Prostate gland (tissue), 2 donors: ENCODE results near the gene RBM19. TPM values are rescaled to one million over a fixed set of nuclear protein-coding genes. Genes with fewer than 3 reads are reported as not detected.

Experiments used
- DNase-seq: peaks from one replicate; pipeline ENCODE4 v3.0.0-alpha.2; 2019; ENCODE audit warnings: low spot score
- H3K27ac ChIP-seq, 2 donors: fragments of 200-600 bp; sonication (generic); 2 replicates each; pipeline ENCODE4 v1.5.1; 2017 to 2019
- H3K27me3 ChIP-seq: fragments of 200-600 bp; sonication (generic); replicated peaks from 2 replicates; pipeline ENCODE4 v1.5.1; 2019; ENCODE audit not compliant: insufficient read depth
- H3K36me3 ChIP-seq, 2 donors: fragments of 200-600 bp; sonication (generic); 1 replicate in 1 of 2; 2 replicates in 1 of 2; pipeline versions ENCODE4 v1.5.1 to v1.8.1; 2017 to 2019
- H3K4me1 ChIP-seq: fragments of 200-600 bp; sonication (generic); replicated peaks from 2 replicates; pipeline ENCODE4 v1.5.1; 2019
- H3K4me3 ChIP-seq, 2 donors: fragments of 200-600 bp; sonication (generic); 2 replicates each; pipeline ENCODE4 v1.5.1; 2017 to 2019
- H3K9me3 ChIP-seq: fragments of 200-600 bp; sonication (generic); 2 replicates; pipeline ENCODE4 v1.5.1; 2017
- POLR2A ChIP-seq: fragments of 450-650 bp; IDR thresholded peaks from one replicate; pipeline ENCODE4 v1.6.1; 2016; ENCODE audit warnings: antibody characterized with exemption, mild to moderate bottlenecking
- POLR2AphosphoS5 ChIP-seq: sonication (generic); formaldehyde crosslinking; IDR thresholded peaks from one replicate; pipeline ENCODE4 v1.6.1; 2017; ENCODE audit warnings: antibody characterized with exemption
- WGBS: methylation state at CpG from one replicate; pipeline ENCODE4 v1.1.5; 2018; 5-methylcytosine and 5-hydroxymethylcytosine counted together
- intact Hi-C: fragments of 100-400 bp; cut with DNase I; formaldehyde crosslinking; loops from one replicate; pipeline ENCODE4 v1.14.2; 2022
- total RNA-seq, 2 donors: library from RNA; depleted of rRNA; stranded (reverse); fragments of >200 nt; gene quantifications; one replicate each; pipeline ENCODE4 v1.1.0, GENCODE V29; 2016
- TF ChIP-seq, protein P1 (sequence below), 4 experiments: fragments of 200-600 bp in 2 of 4; fragments of 450-650 bp in 2 of 4; sonication (generic) in 2 of 4; IDR thresholded peaks; 1 replicate in 3 of 4; 2 replicates in 1 of 4; pipeline ENCODE4 v1.5.1; 2016 to 2019; ENCODE audit warnings: antibody characterized with exemption in 4 of 4, mild to moderate bottlenecking in 2 of 4, moderate library complexity in 2 of 4

RBM19 gene
- total RNA-seq, 2 donors from 2014 or later: 27.2 to 49.9 TPM

GRCh38 chr12:113823016-113823415 is 143.1 kb downstream of the RBM19 start:
- H3K4me1 ChIP-seq: no peaks in the 10 kb centered on the region
- H3K27me3 ChIP-seq: no peaks in the 10 kb centered on the region
- intact Hi-C loops: no loop called here
- no peak for DNase-seq
- no peaks in the 10 kb centered on the region for H3K9me3 ChIP-seq
- 74% methylated on average over 16 of the region's 16 CpGs for WGBS
- TF ChIP-seq, protein P1, sequence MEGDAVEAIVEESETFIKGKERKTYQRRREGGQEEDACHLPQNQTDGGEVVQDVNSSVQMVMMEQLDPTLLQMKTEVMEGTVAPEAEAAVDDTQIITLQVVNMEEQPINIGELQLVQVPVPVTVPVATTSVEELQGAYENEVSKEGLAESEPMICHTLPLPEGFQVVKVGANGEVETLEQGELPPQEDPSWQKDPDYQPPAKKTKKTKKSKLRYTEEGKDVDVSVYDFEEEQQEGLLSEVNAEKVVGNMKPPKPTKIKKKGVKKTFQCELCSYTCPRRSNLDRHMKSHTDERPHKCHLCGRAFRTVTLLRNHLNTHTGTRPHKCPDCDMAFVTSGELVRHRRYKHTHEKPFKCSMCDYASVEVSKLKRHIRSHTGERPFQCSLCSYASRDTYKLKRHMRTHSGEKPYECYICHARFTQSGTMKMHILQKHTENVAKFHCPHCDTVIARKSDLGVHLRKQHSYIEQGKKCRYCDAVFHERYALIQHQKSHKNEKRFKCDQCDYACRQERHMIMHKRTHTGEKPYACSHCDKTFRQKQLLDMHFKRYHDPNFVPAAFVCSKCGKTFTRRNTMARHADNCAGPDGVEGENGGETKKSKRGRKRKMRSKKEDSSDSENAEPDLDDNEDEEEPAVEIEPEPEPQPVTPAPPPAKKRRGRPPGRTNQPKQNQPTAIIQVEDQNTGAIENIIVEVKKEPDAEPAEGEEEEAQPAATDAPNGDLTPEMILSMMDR (IDR thresholded peaks at IDR 0.05): no peak
- TF ChIP-seq POLR2AphosphoS5 (no peak), POLR2A (no peak)
- no peak overlapping the region for H3K27ac ChIP-seq
- no peak overlapping the region for H3K4me3 ChIP-seq
- no peaks in the 10 kb centered on the region for H3K36me3 ChIP-seq

- H3K4me1 ChIP-seq: no peaks in the 10 kb centered on the region
- H3K9me3 ChIP-seq: no peaks in the 10 kb centered on the region
- no peak overlapping the region for H3K4me3 ChIP-seq
- no peaks in the 10 kb centered on the region for H3K27me3 ChIP-seq
- WGBS: 98% methylated on average over 8 of the region's 8 CpGs
- H3K27ac ChIP-seq: no peak overlapping the region
- intact Hi-C loops: no loop called here
- TF ChIP-seq, protein P1 (IDR thresholded peaks at IDR 0.05): no peak
- TF ChIP-seq POLR2A: no peak
- TF ChIP-seq POLR2AphosphoS5: no peak
- no peaks in the 10 kb centered on the region for H3K36me3 ChIP-seq
- no peak for DNase-seq
Measured at GRCh38 chr12:113820842-113821241, 145.3 kb downstream of the RBM19 start.

- intact Hi-C loops: no loop called here
- no peaks in the 10 kb centered on the region for H3K36me3 ChIP-seq
- no peaks in the 10 kb centered on the region for H3K4me1 ChIP-seq
- TF ChIP-seq POLR2A: no peak
- TF ChIP-seq POLR2AphosphoS5: no peak
- TF ChIP-seq, protein P1 (IDR thresholded peaks at IDR 0.05): no peak
- H3K9me3 ChIP-seq: no peaks in the 10 kb centered on the region
- no peak overlapping the region for H3K4me3 ChIP-seq
- 79% methylated on average over 14 of the region's 15 CpGs for WGBS
- H3K27ac ChIP-seq: no peak overlapping the region
- no peaks in the 10 kb centered on the region for H3K27me3 ChIP-seq
- DNase-seq: no peak
Measured at GRCh38 chr12:113820309-113820708, 145.8 kb downstream of the RBM19 start.

DNA sequence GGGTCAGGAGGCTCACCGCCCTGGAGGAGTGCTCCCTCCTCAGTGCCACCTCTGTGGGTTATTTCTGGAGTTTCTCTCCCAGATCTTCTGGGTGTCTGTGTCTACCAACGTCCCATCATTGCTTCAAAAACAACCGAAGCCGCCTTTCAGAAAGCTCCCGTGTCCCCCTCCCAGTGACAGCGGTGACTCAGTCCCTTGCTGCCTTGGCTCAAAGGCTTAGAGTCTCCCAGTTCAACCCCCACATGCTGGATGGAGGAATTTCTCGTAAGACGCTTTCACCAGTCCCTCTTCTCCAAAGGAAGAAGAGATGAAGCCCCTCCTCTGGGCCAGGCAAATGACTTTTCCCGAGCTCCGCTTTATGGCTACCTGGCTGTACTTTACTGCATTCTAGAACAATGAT is 146.6 kb downstream of the RBM19 start:
- TF ChIP-seq POLR2A (no peak), POLR2AphosphoS5 (no peak)
- TF ChIP-seq, protein P1 (IDR thresholded peaks at IDR 0.05): no peak
- Histone ChIP-seq H3K27me3 (no peaks in the 10 kb centered on the region), H3K9me3 (no peaks in the 10 kb centered on the region), H3K27ac (no peak overlapping the region), H3K4me1 (no peaks in the 10 kb centered on the region), H3K36me3 (no peaks in the 10 kb centered on the region), H3K4me3 (no peak overlapping the region)
- intact Hi-C loops: no loop called here
- DNase-seq: no peak
- WGBS: 81% methylated on average over 10 of the region's 10 CpGs

DNA sequence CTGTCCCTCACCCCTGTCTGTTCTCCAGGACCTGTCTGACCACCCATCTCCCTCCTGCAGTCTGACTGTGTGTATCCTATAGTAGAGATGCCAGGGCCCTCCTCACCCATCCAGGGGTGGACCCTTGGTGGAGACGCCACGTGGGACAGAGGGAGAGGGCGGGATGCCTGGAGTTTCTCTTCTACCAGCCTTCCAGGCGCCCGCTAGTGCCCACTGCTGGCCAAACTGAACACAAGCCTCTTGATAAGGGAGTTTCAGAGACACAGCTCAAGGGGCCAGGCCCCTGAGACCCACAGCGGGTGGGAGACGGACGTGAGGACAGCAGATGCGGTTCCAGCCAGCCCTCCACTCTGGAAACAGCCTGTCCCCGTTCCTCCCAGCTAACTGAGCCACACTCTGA is 147.3 kb downstream of the RBM19 start:
- no peaks in the 10 kb centered on the region for H3K27me3 ChIP-seq
- intact Hi-C loops: no loop called here
- H3K36me3 ChIP-seq: no peaks in the 10 kb centered on the region
- no peak overlapping the region for H3K27ac ChIP-seq
- no peaks in the 10 kb centered on the region for H3K4me1 ChIP-seq
- WGBS: 85% methylated on average over 10 of the region's 10 CpGs
- no peaks in the 10 kb centered on the region for H3K9me3 ChIP-seq
- no peak for DNase-seq
- no peak overlapping the region for H3K4me3 ChIP-seq
- TF ChIP-seq POLR2AphosphoS5 (no peak), POLR2A (no peak)
- TF ChIP-seq, protein P1 (IDR thresholded peaks at IDR 0.05): no peak
